DND-41 (cell line): ENCODE results near the gene NOPCHAP1.

Experiments used
- CTCF ChIP-seq: IDR thresholded peaks from 2 replicates; pipeline ENCODE4 v1.5.1; 2012; ENCODE audit warnings: borderline replicate concordance, low read length, moderate library complexity, mild to moderate bottlenecking; ENCODE audit not compliant: poor library complexity, severe bottlenecking; ENCODE audit errors: extremely low read depth
- EZH2 ChIP-seq: IDR thresholded peaks from 3 replicates; pipeline ENCODE4 v1.6.1; 2012; ENCODE audit warnings: borderline replicate concordance, low read depth, mild to moderate bottlenecking, moderate library complexity, low read length, inconsistent platforms; ENCODE audit not compliant: severe bottlenecking

- TF ChIP-seq CTCF (no peak), EZH2 (no peak)
Observed at GRCh38 chr12:105024928-105025327, 38.8 kb downstream of the NOPCHAP1 start.
